Lower lobe of right lung (tissue), 2 donors: ENCODE data around the gene RNF215. TPM values are rescaled to one million over a fixed set of nuclear protein-coding genes. Genes with fewer than 3 reads are reported as not detected.

Experiments used
- ATAC-seq, 2 donors: fragments of 200-7000 bp; cut with Tn5 transposase; one replicate each; pipeline ENCODE4 v1.9.1; 2020 to 2022; ENCODE audit warnings: mild to moderate bottlenecking in 2 of 2, moderate library complexity in 2 of 2
- DNase-seq: peaks from one replicate; pipeline ENCODE4 v3.0.0-alpha.2; 2020
- H3K27ac ChIP-seq: fragments of 200-600 bp; one replicate; pipeline ENCODE4 v1.8.0; 2022
- H3K27me3 ChIP-seq: fragments of 200-600 bp; one replicate; pipeline ENCODE4 v1.8.0; 2022; ENCODE audit warnings: low read depth
- H3K36me3 ChIP-seq: fragments of 200-600 bp; one replicate; pipeline ENCODE4 v1.8.0; 2022; ENCODE audit warnings: mild to moderate bottlenecking
- H3K4me1 ChIP-seq: fragments of 200-600 bp; one replicate; pipeline ENCODE4 v1.8.0; 2022
- H3K4me3 ChIP-seq: fragments of 200-600 bp; one replicate; pipeline ENCODE4 v1.8.0; 2022; ENCODE audit warnings: mild to moderate bottlenecking
- H3K9me3 ChIP-seq: fragments of 200-600 bp; one replicate; pipeline ENCODE4 v1.8.0; 2022
- CTCF ChIP-seq: fragments of 200-600 bp; IDR thresholded peaks from one replicate; pipeline ENCODE4 v1.8.0; 2022; ENCODE audit warnings: antibody characterized with exemption, mild to moderate bottlenecking
- intact Hi-C: fragments of 100-400 bp; cut with DNase I; formaldehyde crosslinking; loops from one replicate; pipeline ENCODE4 v1.11.0; 2022
- long read RNA-seq: library from polyadenylated mRNA; unstranded; transcript quantifications from one replicate; pipeline ENCODE4 v2.0.0, GENCODE V29; 2021
- total RNA-seq: library from RNA; stranded (reverse); fragmentation: NEBNext Ultra II Directional; extraction: Animal tissue kit (Norgen Biotek cat#: 25700); gene quantifications from one replicate; pipeline ENCODE4 v1.2.1, GENCODE V29; 2021
- donor health status: DM: no; HTN: yes; CAD: no; lungs with severe emphysema.

RNF215 gene
- total RNA-seq, result 13.6 TPM
- long read RNA-seq, transcript RNF215-203 (9 exons, 1,992 nt), result major isoform, 8 of 14 reads
- long read RNA-seq, partial matches to known transcripts, result 3 of 14 reads
- long read RNA-seq, other reads (novel, unspliced or antisense), result 1 of 14 reads

GRCh38 chr22:30386960-30387827 is at the start of gene RNF215:
Gene RNF215, minus strand, starts transcription at chr22:30387411. Its CDS starts 98 bp downstream, at chr22:30387313.
- no peaks in the 10 kb centered on the region for H3K9me3 ChIP-seq
- peak; percentile 93 for TF ChIP-seq CTCF
- ATAC-seq, result peak; percentile 95 to 96
- peak within 1 kb of the TSS; percentile 61 for H3K4me3 ChIP-seq
- H3K27ac ChIP-seq, result peak within 1 kb of the TSS; percentile 31
- peak; percentile 84 for DNase-seq
- intact Hi-C loops, result loop anchor here (10.0 kb wide), 1 partner anchor 102 kb away; the partner anchor contains the start of gene CASTOR1
- H3K4me1 ChIP-seq, result peaks cover 16% of the 10 kb centered on the region
- no peaks in the 10 kb centered on the region for H3K27me3 ChIP-seq
- H3K36me3 ChIP-seq, result peaks cover 5% of the 10 kb centered on the region

- H3K27me3 ChIP-seq, result peaks cover 6% of the 10 kb centered on the region
- no peaks in the 10 kb centered on the region for H3K9me3 ChIP-seq
- ATAC-seq (no peak), DNase-seq (no peak)
- H3K4me1 ChIP-seq, result no peaks in the 10 kb centered on the region
- peak overlapping the region; percentile 67 for H3K27ac ChIP-seq
- intact Hi-C loops, result no loop called here
- H3K4me3 ChIP-seq, result no peak overlapping the region
- H3K36me3 ChIP-seq, result no peaks in the 10 kb centered on the region
- TF ChIP-seq CTCF, result no peak
Measured at GRCh38 chr22:30436196-30436595, 49.0 kb upstream of the RNF215 start.

GRCh38 chr22:30435674-30436126 is 48.5 kb upstream of the RNF215 start:
- Histone ChIP-seq H3K4me1 (no peaks in the 10 kb centered on the region), H3K9me3 (no peaks in the 10 kb centered on the region), H3K36me3 (no peaks in the 10 kb centered on the region), H3K4me3 (no peak overlapping the region), H3K27ac (peak overlapping the region; percentile 67), H3K27me3 (peaks cover 6% of the 10 kb centered on the region)
- peak; percentile 19 for TF ChIP-seq CTCF
- ATAC-seq (peak; percentile 53 to 64), DNase-seq (peak; percentile 54)
- intact Hi-C loops, result no loop called here

DNA sequence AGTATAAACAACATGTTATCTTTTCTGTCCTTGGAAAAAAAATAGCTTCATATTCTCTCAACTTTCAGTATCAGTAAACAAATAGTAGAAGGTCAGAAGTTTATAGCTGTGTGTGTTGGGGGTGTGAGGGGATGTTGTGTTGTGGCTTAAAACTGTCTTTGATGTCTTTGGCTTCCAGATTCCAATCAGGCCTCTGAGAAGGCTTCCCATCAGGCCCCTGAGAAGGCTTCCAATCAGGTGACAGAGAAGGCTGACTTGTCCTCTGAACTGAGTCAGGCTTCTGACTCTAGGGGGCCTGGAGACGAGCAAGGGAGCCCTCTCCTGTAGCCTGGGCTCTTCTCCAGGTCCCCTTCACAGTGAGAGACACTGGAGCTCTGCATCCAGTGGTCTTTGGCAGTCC is 47.6 kb upstream of the RNF215 start:
- Histone ChIP-seq H3K36me3 (no peaks in the 10 kb centered on the region), H3K27me3 (peaks cover 3% of the 10 kb centered on the region), H3K4me3 (no peak overlapping the region), H3K9me3 (no peaks in the 10 kb centered on the region), H3K27ac (peak overlapping the region; percentile 67), H3K4me1 (no peaks in the 10 kb centered on the region)
- ATAC-seq (no peak), DNase-seq (no peak)
- TF ChIP-seq CTCF, result no peak
- intact Hi-C loops, result no loop called here

DNA sequence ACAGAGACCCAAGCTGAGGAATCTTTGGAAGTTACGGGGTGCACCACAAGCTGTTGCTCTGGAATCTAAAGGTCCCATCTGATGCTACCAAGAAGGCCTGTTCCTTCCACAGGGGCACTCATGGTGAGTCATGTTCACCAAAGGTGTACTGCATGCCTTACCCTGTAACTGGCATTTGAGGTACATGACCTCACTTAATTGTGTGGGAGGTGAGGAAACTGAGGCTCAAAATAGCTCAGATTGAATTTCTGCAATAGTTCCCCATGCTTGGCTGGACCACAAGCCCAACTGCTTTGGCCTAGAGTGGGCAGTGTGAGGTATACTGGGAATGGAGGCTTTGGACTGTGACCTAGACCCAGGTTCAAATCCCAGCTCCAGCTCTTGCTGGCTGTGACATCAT is 46.6 kb upstream of the RNF215 start:
- Histone ChIP-seq H3K27ac (no peak overlapping the region), H3K9me3 (no peaks in the 10 kb centered on the region), H3K36me3 (no peaks in the 10 kb centered on the region), H3K27me3 (no peaks in the 10 kb centered on the region), H3K4me3 (no peak overlapping the region), H3K4me1 (no peaks in the 10 kb centered on the region)
- no peak for ATAC-seq
- no peak for DNase-seq
- intact Hi-C loops, result no loop called here
- TF ChIP-seq CTCF, result no peak
